ENCODE measurements around the gene CAMK1D.
A peak's percentile ranks its signal among the peaks of the same experiment; 100 is the strongest.
"Not testable (repeated sequence)": the region's sequence is repeated elsewhere in the genome, so short reads cannot be mapped to it uniquely, and the experiment has no call there.

The CAMK1D gene

DNA sequence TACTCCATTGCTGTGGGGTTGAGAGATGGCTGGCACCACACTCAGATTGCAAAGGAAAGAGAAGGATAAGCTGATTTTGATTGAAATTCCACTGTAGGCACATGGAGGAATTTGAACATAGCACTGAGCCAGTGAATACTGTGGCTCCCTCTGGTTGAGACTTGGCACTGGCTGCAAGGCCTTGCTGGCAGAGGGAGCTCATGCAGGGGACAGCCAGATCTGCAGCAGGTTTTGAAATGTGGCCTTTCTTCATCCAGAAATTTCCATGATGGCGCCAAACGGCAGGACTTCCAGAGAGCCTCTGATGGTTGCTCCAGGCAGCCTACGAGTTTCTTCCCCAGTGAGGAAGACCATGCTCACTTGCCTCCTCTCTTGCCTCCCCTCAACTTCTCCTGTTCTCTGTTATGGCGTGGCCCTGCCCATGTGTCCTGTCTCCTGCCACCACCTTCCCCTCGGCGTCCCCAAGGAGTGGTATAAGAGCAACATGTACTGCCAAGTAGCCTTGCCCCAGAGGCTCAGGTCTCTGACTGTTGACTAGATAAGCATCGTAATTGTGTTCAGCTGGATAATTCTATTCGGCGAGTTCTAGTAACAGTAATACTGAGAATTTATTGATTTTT is 386.6 kb downstream of the CAMK1D start:
- no peak for DNase-seq

DNA sequence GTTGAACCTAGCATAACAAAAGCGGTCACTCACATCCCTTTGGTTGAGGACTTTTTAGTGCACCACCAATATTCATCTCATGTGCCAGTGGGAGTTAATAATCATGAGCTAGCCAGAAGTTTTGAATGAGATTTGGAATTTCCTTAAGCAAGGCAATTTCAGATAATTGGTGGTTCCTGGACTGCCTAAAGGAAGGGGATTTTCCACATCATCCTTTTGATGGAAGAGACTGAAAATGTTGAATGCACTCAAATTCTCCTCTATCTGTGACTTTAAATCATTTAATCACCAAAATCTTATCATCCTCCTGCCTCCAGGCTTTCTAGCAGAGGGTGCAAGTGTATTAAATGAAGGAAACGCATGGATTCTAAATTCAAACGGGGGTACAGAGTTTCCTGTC is 391.5 kb downstream of the CAMK1D start:
- no peak for DNase-seq

DNA sequence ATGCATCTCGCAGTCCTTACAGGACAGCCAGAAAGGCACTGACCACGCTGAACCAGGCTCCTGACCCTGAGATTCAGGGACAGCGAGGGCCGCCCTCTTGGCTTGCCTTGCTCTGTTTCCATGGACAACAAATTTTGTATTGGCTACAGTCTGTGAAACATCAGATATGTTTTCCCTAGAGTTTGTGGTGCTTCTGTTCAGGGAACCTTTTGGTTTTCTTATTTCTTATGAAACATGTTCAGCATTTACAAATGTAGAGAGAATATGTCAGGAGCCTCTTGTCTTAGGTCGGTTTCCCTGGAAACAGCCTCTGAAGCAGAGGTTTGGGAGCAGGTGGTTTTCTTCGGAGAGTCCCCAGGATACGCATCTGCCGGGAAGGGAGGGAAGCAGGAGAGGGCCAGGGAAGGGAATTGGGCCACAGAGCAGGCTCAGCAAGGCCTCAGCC is 392.0 kb downstream of the CAMK1D start:
- no peak for DNase-seq

DNA sequence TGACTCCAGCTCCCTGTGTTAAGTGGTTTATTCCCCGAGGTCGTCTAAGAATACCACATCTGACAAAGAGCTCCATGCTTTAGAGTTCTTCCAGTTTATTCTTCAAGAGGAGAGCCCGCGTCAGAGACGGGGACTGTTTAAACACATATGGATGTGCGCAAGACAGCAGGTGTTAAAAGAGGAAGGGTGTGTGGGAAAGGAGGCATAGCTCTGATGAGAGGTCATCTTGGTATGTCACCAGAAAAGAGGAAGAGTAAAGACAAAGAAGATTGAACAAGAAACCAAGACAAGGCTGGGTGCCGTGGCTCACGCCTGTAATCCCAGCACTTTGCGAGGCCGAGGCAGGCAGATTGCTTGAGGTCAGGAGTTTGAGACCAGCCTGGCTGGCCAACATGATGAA is 393.4 kb downstream of the CAMK1D start:
- no peak for DNase-seq

DNA sequence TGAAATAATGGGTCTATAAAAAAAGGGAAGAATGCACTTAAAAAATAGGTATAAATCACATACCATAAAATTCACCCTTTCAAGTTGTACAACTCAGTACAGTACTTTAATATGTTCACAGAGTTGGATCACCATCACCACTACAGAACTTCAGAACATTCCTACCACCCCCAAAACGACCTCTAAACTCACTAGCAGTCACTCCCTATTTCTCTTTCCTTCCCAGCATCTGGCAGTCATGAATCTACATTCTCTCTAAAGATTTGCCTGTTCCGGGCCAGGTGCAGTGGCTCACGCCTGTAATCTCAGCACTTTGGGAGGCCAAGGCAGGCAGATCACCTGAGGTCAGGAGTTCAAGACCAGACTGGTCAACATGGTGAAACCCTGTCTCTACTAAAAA is 394.1 kb downstream of the CAMK1D start:
- not testable (repeated sequence) for DNase-seq

DNA sequence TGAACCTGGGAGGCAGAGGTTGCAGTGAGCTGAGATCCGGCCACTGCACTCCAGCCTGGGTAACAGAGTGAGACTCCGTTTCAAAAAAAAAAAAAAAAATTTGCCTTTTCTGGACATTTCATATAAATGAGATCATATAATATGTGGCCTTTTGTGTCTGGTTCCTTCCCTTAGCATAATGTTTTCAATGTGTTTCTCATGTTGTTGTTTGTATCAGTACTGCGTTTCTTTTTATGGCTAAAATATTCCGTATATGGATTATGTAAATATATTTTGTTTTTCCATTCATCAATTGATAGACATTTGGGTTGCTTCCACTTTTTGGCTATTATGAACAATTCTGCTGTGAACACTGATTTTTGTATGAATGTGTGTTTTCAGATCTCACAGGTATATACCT is 394.6 kb downstream of the CAMK1D start:
- no peak for DNase-seq

DNA sequence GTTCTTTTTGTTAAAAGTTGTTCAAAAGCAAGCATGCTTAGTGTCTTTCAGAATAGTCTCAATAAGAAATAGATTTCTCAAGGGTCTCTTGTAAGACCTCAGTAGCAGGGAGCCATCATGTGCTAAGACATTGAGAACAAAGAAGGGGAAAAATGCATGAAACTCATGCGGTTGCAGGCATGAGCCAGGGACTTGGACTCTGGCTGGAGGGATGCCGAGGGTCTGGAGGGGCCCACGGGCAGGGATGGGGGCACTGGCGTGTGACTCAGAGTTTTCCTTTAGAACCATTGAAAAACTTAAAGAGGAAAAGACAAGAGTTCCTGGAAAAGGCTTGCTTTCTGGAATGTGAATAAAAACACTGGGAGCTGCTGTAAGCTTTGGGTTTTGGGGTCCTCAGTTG is 398.8 kb downstream of the CAMK1D start:
- no peak for DNase-seq

DNA sequence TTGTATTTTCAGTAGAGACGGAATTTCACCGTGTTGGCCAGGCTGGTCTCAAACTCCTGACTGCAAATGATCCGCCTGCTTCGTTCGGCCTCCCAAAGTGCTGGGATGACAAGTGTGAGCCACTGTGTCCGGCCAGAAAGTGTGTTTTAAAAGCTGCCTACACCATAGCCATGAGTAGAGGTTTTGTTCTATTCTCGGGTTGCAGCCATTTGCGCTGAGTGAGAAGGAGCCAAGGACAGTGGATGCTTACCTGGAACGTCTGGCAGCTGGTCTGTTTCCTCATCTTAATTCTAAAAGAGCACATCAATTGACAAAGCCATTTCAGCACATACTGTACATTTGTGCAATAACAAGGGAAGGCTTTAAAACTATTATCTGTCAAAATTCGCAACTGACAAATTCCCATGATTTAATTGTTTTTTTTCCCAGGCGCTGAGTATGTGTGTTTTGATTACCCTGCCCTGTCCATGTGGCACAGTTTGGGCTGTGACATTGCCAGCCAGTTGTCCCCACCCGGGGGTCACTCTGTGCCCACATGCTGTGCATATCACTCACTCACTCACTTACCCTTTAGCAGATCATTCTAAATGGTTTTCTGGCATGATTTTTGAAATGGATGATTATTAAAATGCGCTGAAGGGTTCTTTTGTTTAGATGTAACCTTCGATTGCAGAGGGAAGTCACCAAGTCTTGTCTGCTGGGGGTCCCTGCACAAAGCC is 400.6 kb downstream of the CAMK1D start:
- DNase-seq, result no peak

DNA sequence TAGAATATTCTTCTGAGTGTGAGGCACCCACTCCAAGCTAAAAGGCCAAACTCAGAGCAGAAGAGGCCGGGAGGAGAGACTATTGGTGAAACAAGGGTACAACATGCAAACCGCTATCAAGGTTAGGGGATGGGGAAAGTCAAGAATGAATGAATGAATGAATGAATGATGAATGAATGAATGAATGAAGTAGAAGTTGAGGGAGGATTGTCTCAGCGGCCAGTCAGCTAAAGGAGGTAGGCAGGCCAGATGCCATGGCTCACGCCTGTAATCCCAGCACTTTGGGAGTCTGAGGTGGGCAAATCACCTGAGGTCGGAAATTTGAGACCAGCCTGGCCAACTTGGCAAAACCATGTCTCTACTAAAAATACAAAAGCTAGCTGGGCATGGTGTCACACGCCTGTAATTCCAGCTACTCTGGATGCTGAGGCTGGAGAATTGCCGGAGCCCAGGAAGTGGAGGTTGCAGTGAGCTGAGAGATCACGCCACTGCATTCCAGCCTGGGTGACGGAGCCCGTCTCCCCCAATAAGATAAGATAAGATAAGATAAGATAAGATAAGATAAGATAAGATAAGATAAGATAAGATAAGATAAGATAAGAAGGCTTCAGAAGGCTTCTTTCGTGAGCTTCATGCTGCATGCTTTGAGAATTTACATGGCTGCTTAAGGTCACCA is 401.3 kb downstream of the CAMK1D start:
- DNase-seq, result no peak

DNA sequence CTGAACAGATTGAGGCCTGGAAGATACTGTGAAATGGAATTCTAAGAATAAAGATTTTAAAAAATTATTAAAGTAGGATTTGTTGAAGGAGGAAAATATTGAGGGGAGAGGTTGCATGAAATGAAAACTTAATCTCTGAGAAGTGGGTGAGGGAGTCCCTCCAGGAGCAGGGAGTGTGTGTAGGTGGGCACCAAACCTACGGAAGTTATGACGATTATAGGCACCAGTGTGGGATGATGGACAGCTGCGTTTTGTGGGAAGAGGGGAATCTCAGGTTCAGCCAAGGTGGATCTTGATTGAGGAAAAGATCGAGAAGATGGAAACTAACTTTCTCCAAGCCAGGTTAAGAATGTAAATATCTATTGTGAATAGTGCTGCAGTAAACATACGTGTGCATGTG is 405.7 kb downstream of the CAMK1D start:
- DNase-seq, result no peak

DNA sequence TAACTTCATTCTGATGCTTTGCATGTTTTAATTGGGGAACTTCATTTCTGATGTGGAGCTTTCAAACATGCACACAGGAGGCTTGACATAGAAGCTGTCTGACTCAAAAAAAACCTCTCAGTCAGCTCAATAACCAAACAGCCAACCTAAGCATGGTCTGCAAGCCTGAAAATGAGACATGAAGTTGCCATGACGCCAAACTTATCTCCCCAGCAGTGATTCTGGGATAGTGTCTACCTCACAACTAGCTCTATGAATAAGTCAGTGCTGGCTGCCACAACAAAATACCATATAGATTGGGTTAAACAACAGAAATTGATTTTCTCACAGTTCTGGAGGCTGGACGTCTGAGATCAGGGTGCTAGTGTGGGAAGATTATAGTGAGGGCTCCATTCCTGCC is 408.0 kb downstream of the CAMK1D start:
- DNase-seq, result no peak

DNA sequence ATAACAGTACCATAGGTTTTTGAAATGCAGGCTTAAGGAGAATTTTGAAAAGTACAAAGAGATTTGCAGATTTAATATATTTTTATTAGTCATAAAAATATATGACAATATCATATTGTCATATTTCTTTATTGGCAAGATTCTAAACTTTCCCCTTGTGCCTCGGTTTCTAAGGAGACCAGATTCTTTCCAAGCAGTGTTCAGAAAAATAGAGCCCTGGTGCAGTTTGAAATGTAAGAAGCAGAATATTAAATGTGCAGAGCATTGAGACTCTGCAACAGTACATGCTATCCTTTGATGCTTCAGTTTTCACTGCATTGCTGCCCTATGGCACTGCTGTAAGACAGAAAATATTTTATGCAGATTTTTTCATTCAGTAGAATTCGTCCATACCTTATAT is 408.9 kb downstream of the CAMK1D start:
- DNase-seq, result no peak

DNA sequence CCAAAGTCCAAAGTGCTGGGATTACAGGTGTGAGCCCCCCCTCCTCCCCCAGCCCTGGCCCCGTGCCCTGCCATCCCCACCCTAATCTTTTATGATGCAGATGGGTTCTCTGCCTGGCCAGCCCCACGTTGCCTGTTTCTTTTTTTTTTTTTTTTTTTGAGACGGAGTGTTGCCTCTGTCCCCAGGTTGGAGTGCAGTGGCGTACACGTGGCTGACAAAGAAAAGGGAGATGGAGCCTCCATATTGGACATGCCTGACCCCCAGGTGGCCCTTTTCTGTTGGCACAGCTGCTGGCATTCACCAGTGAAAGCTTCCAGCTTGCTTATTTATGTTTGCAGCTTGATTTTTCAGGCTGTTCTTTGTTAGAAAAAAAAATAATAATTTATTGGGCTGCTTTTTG is 416.9 kb downstream of the CAMK1D start:
- no peak for DNase-seq

DNA sequence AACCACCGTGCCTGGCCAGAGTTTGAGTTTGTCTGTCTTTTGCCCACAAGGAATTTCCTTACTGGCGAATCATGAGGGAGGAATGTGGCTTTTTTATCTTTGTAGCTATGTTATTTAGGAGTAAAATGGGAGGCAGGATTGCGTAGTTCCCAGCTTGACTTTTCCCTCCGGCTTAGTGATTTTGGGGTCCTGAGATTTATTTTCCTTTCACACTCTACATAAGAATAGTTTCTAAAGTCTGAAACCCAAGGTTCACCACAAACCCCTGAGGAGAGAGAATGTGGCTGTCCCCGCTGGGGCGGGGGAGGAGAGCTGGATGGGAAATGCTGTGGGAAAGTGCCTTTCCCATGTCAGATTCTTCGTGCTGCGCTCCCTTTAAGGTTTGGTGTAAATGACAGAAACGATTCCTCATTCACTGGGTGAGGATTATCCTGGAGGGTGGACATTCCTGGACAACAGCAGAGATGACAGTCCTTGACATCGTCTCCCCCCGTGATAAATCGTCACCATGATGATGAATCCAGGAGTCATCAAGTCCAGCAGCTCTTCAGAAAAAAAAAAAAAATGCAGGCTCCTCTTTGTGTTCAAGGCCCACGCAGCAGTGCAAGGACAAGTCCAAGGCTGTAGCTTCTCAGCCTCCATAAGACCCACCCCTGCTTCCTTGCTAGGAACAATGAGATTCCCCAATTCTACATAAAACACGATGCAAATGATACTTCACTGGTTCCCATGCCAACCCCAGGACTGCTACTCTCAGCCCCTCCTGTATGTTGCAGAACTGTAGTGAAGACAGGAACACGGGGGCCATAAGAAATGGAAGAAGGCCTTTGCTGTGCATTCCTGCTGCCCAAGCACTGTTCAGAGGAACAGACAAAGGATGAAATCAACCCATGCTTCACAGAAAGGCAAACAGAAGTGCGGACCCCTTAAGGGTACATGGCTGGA is 419.1 kb downstream of the CAMK1D start:
- no peak for DNase-seq

DNA sequence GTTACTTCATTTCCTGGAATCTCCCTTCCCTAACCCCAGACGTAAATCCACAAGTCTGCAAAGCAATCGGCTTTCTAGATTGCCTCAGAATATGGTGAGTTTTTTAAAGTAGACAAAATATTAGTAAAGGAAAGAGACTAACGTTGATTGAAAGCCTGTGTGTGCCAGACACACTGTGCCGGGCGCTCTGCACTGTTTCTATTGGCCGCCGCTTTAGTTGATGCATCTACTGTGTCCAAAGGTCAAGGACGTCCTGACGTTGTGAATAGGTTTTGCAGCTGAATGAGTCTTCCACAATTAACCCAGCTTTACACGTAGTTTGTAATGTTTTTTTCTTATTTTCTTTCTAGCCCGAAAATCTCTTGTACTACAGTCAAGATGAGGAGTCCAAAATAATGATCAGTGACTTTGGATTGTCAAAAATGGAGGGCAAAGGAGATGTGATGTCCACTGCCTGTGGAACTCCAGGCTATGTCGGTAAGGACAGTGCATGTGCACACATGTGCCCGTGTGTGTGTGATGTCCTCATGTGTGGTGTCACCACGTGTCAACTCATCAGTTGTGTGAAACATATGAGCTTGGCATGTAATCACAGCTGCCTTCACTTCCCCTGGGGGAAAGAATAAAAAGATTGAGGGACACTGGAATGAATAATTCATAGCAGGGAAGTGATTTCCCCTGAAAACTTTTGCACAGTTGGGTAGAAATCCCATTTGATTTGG is 420.1 kb downstream of the CAMK1D start:
- DNase-seq, result no peak

DNA sequence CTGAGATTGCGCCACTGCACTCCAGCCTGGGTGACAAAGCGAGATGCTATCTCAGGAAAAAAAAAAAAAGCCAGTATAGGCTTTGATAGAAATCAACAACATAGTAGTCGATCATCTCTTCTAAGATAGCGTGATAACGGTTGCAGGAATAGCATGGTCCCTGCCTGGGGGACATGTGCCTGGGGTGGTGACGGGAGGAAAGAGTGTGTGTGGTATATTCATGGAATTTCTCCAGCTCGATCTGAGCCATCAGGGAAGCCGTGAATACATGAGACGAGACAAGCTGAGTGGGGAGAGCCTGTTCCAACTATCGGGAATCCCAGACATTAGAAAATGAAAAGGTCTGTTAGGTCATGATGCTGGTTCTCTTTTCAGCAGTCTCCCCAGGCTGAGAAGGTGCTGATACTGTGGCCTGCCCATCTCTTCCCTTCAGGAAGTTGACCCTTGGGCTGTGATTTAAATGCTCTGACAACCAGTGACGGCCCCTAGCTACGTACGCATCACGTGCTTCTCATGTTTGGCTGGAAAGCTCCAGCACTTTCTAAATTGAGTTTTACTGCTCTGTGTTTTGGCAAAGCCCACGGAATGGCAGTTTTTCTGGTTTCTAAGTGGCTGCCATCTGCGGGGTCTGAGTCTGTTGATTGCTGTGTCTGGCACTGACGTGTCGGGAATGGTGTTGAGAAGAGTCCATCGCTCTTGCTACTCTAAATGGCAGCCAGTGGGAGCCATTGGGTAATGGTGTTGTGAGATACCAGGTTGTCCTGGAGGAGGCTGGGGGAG is 422.8 kb downstream of the CAMK1D start:
- DNase-seq, result no peak

DNA sequence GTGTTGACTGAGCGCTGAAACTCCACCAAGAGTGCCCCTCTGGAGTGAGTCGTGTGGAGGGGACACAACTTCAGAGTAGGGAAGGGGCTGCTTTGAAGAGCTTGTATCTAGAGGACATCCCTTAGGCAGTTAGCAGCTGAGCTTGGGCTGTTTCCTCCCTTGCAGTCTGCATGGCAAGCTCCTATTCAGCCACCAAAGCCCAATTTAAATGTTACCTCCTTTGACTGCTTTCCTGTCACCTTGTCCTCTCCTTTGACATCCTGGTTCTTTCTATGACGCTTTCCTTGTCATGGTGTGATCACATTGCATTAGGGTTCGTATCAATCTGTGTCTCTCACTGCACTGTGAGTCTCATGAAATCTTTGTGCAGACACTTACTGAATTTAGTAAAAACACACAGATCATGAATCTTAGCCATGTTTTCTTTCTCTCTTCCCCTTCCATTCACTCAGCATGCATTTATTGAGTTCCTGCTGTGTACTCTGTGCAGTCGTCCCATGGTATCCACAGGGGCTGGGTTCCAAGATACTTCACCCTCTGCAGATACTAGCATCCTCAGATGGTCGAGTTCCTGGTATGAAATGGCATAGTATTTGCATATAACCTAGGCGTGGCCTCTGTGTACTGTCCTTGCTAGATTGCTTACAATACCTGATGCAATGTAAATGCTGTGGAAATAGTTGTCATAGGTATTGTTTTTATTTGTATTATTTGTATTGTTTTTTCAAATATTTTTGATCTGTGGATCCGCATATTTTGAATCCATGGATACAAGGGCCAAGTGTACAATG is 423.6 kb downstream of the CAMK1D start:
- no peak for DNase-seq

DNA sequence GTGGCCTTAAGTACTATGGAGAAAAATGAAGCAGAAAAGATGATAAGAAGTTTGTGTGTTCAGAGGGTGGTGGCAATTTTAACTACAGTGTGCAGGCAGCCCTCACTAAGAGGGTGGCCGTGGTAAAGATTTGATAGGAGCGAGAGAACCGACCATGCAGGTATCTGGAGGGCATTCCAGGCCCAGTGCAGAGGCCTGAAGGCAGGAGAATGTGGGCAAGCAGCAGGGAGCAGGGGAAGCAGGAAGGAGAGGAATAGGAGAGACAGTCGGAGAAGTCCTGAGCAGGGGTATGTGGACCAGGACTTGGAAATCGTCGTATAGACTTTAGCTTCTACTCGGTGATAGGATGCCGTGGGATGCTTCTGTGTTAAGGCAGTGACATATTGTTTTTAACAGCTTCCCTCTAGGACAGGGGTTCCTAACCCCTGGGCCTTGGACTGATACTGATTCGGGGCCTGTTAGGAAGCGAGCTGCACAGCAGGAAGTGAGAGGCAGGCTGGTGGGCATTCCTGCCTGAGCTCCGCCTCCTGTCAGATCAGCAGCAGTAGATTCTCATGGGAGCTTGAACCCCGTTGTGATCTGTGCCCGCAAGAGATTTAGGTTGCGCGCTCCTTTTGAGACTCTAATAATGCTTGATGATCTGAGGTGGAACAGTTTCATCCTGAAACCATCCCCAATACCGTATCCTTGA is 425.0 kb downstream of the CAMK1D start:
- no peak for DNase-seq

DNA sequence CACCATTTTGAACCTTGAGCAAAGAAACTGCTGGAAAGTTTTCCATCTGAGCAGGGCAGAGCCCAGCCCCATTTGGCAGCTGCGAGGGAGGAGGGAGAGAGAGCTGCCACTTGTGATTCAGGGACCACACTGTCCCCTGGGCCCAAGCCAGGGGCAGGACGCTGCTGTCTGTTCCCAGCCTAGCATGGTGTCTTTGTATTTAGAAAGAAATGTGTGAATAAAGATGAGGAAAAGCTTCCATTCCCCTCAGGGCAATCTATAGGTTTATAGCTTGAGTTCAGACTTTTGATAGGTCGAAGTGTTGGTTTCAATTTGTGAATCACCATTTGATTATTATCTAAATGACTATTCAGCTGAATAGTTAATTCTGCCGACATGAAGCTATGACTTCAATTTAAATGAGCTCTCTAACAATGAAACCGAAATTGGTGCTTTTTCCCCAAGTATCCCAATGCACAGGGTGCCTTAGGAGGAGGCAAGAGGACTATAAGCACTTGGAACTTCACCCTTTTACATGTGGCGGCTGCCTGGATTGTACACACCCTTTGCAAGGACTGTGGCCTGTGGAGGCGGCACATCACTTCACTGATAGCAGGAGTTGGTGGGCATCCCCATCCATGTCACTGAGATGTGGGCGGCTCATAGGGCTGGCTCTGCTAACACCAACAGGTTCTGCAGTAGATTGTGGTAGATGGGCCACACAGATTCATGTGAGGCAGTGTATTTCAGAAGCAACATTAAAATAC is 428.7 kb downstream of the CAMK1D start:
- peak; percentile 23 for DNase-seq
